GM18507 (cell line): ENCODE data around the gene WNT2B.

Experiments
- DNase-seq: peaks from one replicate; pipeline ENCODE4 v3.0.0; 2011; ENCODE audit warnings: low read depth; ENCODE audit not compliant: insufficient read length; ENCODE audit errors: extremely low spot score
- FAIRE-seq: peaks from 2 replicates; lab custom pipeline; 2011; peaks lifted over from hg19 to GRCh38; lab: Jason Lieb, UNC

Gene WNT2B

GRCh38 chr1:112554411-112554810, 45.6 kb downstream of the WNT2B start:
- FAIRE-seq (no peak), DNase-seq (no peak)

DNA sequence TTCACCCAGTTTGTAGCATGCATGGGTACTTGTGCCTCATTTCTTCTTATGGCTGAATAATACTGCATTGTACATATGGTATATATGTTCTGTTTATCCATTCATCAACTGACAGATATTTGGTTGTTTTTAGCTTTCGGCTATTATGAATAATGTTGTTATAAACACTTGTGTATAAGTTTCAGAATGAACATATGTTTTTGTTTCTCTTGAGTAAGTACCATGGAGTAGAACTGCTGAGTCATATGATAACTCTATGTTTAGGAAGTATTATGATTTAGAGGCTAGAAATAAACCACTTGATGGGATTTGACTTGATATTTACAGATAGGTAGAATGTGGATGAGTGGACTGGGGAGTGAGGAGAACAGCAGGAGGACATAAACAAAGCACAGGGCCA, 48.6 kb downstream of the WNT2B start:
- no peak for FAIRE-seq
- no peak for DNase-seq

DNA sequence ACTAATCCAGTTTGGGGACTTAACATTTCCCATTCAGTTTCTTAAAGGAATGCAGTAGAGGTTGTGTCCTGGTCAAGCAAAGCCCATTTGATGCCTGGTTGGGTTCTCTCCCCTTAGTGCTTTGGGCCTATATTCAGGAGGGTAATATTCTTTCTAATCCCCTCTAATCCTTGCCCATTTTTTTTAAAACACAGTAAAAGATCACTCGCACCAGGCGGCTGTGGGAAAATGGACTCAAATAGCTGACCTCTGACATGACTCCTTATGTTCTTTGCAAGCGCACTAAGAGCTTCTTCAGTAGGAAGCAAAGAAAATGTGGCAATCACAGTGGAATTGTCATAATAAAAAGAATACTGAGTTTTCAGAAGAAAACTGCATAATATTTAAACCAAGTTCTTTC, 49.9 kb downstream of the WNT2B start:
- DNase-seq (no peak), FAIRE-seq (no peak)

DNA sequence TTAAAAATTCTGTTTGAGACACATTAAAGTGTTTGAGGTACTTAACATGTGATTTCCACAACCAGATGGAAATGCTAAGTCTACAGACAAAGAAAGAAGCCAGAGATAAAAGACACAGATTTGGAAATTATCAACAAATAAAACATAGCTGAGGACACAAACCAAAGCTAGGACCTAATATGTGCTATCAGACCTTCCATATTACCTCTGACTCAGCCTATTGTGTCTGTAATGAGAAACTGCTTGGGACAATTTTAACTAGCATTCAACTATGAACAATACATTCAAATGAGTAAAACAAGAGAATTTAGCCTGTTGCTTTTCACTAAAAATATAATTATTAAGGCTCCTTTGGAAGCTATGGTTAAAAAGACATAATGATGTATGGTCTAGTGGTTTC, 54.6 kb downstream of the WNT2B start:
- DNase-seq (no peak), FAIRE-seq (no peak)

GRCh38 chr1:112564081-112564480, 55.3 kb downstream of the WNT2B start:
- FAIRE-seq, result no peak
- DNase-seq, result no peak

DNA sequence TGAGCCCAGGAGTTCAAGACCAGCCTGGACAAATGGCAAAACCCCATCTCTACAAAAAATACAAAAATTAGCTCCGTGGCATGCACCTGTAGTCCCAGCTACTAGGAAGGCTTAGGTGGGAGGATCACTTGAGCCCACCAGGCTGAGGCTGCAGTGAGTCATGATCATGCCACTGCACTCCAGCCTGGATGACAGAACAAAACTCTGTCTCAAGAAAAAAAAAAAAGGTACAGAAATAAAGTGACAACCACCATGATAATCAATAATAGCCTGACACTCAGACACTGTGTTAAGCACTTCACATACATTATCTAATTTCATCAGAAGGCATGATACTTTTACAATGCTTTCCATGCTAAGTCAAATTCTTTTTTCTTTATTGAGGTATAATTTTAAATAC, 57.0 kb downstream of the WNT2B start:
- DNase-seq, result no peak
- no peak for FAIRE-seq

DNA sequence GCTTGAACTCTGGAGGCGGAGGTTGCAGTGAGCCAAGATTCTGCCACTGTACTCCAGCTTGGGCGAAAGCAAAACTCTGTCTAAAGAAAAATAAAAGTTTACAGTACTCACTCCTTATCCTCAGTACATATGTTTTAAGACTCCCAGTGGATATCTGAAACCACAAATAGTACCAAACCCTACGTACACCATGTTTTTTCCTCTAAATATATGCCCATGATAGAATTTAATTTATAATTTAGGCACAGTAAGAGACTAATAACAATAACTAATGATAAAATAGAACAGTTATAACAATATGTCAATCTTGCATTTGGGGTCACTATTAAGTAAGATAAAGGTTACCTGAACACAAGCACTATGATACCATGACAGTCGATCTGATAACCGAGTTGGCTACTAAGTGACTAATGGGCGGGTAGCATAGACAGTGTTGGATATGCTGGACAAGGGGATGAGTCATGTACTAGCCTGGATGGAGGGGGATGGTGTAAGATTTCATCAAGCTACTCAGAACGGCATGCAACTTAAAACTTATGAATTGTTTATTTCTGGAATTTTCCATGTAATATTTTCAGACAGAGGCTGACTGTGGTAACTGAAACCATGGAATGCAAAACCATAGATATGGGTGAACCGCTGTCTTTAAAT, 66.5 kb downstream of the WNT2B start:
- FAIRE-seq, result no peak
- DNase-seq, result no peak

- DNase-seq (no peak), FAIRE-seq (no peak)
Measured at GRCh38 chr1:112576240-112576639, 67.5 kb downstream of the WNT2B start.
